ENCODE data around the gene SNAPC1.

SNAPC1 gene

DNA sequence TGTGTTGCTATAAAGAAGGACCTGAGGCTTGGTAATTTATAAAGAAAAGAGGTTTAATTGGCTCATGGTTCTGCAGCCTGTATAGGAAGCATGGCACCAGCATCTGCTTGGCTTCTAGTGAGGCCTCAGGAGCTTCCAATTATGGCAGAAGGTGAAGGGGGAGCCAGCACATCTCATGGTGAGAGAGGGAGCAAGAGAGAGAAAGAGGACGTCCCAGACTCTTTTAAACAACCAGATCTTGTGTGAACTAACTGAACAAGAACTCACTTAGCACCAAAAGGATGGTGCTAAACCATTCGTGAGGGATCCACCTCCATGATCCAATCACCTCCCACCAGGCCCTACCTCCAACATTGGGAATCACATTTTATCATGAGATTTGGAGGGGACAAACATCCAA is 6.1 kb upstream of the SNAPC1 start:
- Histone ChIP-seq H3K9me3 (ENCODE audit: insufficient read depth, low read length) (no peaks in the 10 kb centered on the region), H3K4me2 (ENCODE audit: low read length) (no peak overlapping the region), H3K27me3 (ENCODE audit: low read depth, low read length) (no peaks in the 10 kb centered on the region), H3K9ac (ENCODE audit: low read length) (no peak overlapping the region), H3K27ac (ENCODE audit: low read length) (no peak overlapping the region), H3K36me3 (replicated peaks; ENCODE audit: low read depth, low read length) (peaks cover 7% of the 10 kb centered on the region), H3K79me2 (ENCODE audit: low read length) (no peaks in the 10 kb centered on the region), H2AFZ (ENCODE audit: low read depth, low read length) (no peak overlapping the region), H3K4me3 (ENCODE audit: low read length) (no peak overlapping the region), H3K4me1 (ENCODE audit: low read length) (peaks cover 25% of the 10 kb centered on the region), H4K20me1 (ENCODE audit: insufficient read depth, low read length) (no peaks in the 10 kb centered on the region)
- TF ChIP-seq, protein P1, sequence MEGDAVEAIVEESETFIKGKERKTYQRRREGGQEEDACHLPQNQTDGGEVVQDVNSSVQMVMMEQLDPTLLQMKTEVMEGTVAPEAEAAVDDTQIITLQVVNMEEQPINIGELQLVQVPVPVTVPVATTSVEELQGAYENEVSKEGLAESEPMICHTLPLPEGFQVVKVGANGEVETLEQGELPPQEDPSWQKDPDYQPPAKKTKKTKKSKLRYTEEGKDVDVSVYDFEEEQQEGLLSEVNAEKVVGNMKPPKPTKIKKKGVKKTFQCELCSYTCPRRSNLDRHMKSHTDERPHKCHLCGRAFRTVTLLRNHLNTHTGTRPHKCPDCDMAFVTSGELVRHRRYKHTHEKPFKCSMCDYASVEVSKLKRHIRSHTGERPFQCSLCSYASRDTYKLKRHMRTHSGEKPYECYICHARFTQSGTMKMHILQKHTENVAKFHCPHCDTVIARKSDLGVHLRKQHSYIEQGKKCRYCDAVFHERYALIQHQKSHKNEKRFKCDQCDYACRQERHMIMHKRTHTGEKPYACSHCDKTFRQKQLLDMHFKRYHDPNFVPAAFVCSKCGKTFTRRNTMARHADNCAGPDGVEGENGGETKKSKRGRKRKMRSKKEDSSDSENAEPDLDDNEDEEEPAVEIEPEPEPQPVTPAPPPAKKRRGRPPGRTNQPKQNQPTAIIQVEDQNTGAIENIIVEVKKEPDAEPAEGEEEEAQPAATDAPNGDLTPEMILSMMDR (IDR thresholded peaks at IDR 0.05; ENCODE audit: low read depth, low read length) = no peak
- TF ChIP-seq EZH2phosphoT487 (IDR thresholded peaks at IDR 0.05; ENCODE audit: low read depth) = no peak

DNA sequence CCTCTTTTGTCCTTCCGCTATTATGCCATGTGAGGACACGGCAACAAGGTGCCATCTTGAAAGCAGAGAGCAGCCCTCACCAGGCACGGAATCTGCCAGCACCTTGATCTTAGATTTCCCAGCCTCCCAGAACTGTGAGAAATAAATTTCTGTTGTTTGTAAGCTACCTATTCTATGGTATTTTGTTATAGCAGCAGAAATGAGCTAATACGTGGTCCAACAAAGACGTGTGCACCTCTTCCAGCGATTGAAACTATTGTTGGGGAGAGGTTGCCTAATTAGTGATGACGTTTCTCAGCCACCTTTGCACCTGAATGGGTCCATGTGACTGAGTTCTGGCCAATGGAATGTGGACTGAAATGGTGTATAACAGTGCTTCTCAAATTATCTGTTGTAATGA is 2.3 kb upstream of the SNAPC1 start:
- Histone ChIP-seq H3K9me3 (ENCODE audit: insufficient read depth, low read length) (no peaks in the 10 kb centered on the region), H3K79me2 (ENCODE audit: low read length) (peaks cover 27% of the 10 kb centered on the region), H3K4me2 (ENCODE audit: low read length) (no peak overlapping the region), H3K4me3 (ENCODE audit: low read length) (no peak overlapping the region), H4K20me1 (ENCODE audit: insufficient read depth, low read length) (no peaks in the 10 kb centered on the region), H3K9ac (ENCODE audit: low read length) (no peak overlapping the region), H3K27me3 (ENCODE audit: low read depth, low read length) (no peaks in the 10 kb centered on the region), H3K36me3 (replicated peaks; ENCODE audit: low read depth, low read length) (peaks cover 5% of the 10 kb centered on the region), H3K4me1 (ENCODE audit: low read length) (peaks cover 19% of the 10 kb centered on the region), H2AFZ (ENCODE audit: low read depth, low read length) (no peak overlapping the region), H3K27ac (ENCODE audit: low read length) (no peak overlapping the region)
- TF ChIP-seq, protein P1 (IDR thresholded peaks at IDR 0.05; ENCODE audit: low read depth, low read length) = no peak
- TF ChIP-seq EZH2phosphoT487 (IDR thresholded peaks at IDR 0.05; ENCODE audit: low read depth) = no peak

DNA sequence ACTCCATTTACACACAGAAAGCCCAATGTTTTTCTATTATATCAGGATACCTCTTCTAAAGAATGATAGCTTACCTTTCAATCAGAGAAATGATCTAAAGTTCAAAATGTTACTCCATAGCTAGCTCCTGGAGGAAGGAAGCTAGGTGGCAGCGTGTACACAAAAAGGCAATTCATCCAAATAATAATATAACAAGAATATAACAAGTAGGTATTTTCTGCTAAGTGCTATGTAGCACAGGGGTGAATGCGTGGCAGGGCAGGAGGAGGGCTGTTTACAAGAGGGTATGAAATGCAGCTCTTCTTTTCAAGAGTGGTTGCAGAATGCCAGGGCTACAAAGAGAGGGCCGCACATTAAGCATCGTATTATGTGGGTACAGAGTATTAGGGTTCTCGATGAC is 663 bp upstream of the SNAPC1 start:
- Histone ChIP-seq H3K79me2 (ENCODE audit: low read length) (peaks cover 41% of the 10 kb centered on the region), H2AFZ (ENCODE audit: low read depth, low read length) (peak overlapping the region; percentile 88), H3K9me3 (ENCODE audit: insufficient read depth, low read length) (no peaks in the 10 kb centered on the region), H3K4me3 (ENCODE audit: low read length) (peak overlapping the region; percentile 93), H3K9ac (ENCODE audit: low read length) (peak overlapping the region; percentile 79), H3K27me3 (ENCODE audit: low read depth, low read length) (no peaks in the 10 kb centered on the region), H3K27ac (ENCODE audit: low read length) (peak overlapping the region; percentile 72), H3K4me2 (ENCODE audit: low read length) (peak overlapping the region; percentile 84), H3K36me3 (replicated peaks; ENCODE audit: low read depth, low read length) (peaks cover 7% of the 10 kb centered on the region), H3K4me1 (ENCODE audit: low read length) (peaks cover 19% of the 10 kb centered on the region), H4K20me1 (ENCODE audit: insufficient read depth, low read length) (no peaks in the 10 kb centered on the region)
- TF ChIP-seq, protein P1 (IDR thresholded peaks at IDR 0.05; ENCODE audit: low read depth, low read length) = no peak
- TF ChIP-seq EZH2phosphoT487 (IDR thresholded peaks at IDR 0.05; ENCODE audit: low read depth) = no peak

DNA sequence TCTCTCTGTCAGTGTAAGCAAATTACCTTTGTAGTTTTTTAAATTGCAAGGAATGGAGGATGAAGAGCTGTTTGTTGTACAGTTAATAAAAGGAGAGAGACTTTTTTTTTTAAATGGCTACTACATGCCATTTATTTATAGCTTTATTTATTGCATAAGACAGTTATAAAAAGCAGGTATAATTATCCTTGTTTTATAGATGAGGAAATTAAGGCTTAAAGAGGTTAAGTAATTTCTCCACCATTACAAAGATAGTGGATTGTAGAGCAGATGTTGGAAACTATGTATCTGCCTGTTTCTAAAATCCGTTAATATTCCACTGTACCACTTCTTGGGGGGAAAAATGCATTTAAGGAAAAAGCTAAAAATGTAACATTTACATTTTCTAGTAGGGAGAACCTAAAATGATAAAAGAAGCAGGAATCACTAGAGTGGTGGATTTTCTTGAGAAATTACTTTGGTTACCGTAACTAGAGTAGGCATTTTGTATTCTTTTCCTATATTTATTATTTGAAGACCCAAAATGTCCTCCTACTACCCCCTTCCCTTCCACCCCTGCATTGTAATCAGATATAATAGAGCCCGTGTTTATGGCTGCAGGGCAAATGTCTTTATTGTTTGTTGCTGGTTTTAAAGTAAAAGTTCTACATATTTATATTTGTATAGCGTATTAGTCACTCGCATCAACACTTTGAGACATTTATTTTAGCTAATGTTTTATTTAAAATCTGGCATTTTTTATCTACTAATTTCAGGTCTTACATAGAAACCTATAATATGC is 2.3 kb downstream of the SNAPC1 start:
- H3K27ac ChIP-seq (ENCODE audit: low read length) = no peak overlapping the region

More for the DNA sequence above, 2.3 kb downstream of the SNAPC1 start:
- Histone ChIP-seq H3K4me1 (ENCODE audit: low read length) (peaks cover 19% of the 10 kb centered on the region), H2AFZ (ENCODE audit: low read depth, low read length) (no peak overlapping the region), H3K27me3 (ENCODE audit: low read depth, low read length) (no peaks in the 10 kb centered on the region), H3K9ac (ENCODE audit: low read length) (no peak overlapping the region), H3K4me2 (ENCODE audit: low read length) (peak overlapping the region; percentile 15; the same call in 1 of the 2 replicates), H3K79me2 (ENCODE audit: low read length) (peaks cover 42% of the 10 kb centered on the region), H4K20me1 (ENCODE audit: insufficient read depth, low read length) (no peaks in the 10 kb centered on the region), H3K36me3 (replicated peaks; ENCODE audit: low read depth, low read length) (peaks cover 21% of the 10 kb centered on the region), H3K4me3 (ENCODE audit: low read length) (no peak overlapping the region), H3K9me3 (ENCODE audit: insufficient read depth, low read length) (no peaks in the 10 kb centered on the region)
- TF ChIP-seq EZH2phosphoT487 (IDR thresholded peaks at IDR 0.05; ENCODE audit: low read depth) = no peak
- TF ChIP-seq, protein P1 (IDR thresholded peaks at IDR 0.05; ENCODE audit: low read depth, low read length) = no peak
